ENCODE measurements around the gene MAP2K6. TPM values are rescaled to one million over a fixed set of nuclear protein-coding genes. Genes with fewer than 3 reads are reported as not detected.

The MAP2K6 gene
- total and polyA plus RNA-seq, 4 donors: 2.2 to 14.4 (median 7.6) TPM

- Histone ChIP-seq H3K36me3 (ENCODE audit: control insufficient read depth in 4 of 4, insufficient read depth in 4 of 4, low read length in 4 of 4) (peaks cover 0 to 3% (median 1%) of the 10 kb centered on the region in 4 donors), H3K4me3 (no peak overlapping the region), H3K4me1 (ENCODE audit: control insufficient read depth in 5 of 5, insufficient read depth in 5 of 5, low read length in 5 of 5) (peaks cover 2 to 5% (median 4%) of the 10 kb centered on the region in 5 donors), H3K9me3 (ENCODE audit: control insufficient read depth in 4 of 4, insufficient read depth in 3 of 4, low read length in 3 of 4) (no peaks in the 10 kb centered on the region), H3K27ac (ENCODE audit: low read depth in 1 of 2, low read length in 1 of 2) (no peak overlapping the region), H3K9ac (ENCODE audit: insufficient read depth in 1 of 2, low read length in 2 of 2) (no peak overlapping the region), H3K27me3 (ENCODE audit: control insufficient read depth in 3 of 3, insufficient read depth in 3 of 3, low read length in 2 of 3) (no peaks in the 10 kb centered on the region)
- 27 to 50% methylated on average over 4 of the region's 4 CpGs for WGBS, 2 donors
- TF ChIP-seq, protein P1, sequence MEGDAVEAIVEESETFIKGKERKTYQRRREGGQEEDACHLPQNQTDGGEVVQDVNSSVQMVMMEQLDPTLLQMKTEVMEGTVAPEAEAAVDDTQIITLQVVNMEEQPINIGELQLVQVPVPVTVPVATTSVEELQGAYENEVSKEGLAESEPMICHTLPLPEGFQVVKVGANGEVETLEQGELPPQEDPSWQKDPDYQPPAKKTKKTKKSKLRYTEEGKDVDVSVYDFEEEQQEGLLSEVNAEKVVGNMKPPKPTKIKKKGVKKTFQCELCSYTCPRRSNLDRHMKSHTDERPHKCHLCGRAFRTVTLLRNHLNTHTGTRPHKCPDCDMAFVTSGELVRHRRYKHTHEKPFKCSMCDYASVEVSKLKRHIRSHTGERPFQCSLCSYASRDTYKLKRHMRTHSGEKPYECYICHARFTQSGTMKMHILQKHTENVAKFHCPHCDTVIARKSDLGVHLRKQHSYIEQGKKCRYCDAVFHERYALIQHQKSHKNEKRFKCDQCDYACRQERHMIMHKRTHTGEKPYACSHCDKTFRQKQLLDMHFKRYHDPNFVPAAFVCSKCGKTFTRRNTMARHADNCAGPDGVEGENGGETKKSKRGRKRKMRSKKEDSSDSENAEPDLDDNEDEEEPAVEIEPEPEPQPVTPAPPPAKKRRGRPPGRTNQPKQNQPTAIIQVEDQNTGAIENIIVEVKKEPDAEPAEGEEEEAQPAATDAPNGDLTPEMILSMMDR (IDR thresholded peaks at IDR 0.05; ENCODE audit: control extremely low read depth, extremely low read depth): no peak
- ATAC-seq (ENCODE audit: insufficient read depth, low FRiP score) (no peak), DNase-seq (no peak)
Observed at GRCh38 chr17:69430488-69430887, 16.0 kb downstream of the MAP2K6 start.

DNA sequence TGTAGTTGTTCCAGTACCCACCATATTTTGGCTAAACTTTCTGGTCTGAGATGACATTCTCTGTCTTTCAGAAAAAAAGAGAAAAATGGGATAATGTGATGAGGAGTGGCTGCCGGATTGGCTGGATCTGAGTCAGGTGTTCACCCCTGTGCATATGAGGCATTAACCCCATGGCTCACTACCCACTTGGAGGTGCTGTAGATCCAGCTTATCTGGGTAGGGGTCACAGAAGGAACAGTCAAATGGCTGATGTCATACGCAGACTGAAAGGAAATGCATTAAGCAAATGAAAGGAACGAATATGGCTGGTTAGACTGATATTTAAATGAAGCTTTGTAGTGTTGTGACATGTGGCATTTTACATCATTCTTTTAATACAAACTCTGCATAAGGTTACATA lies 17.3 kb downstream of the MAP2K6 start:
- ATAC-seq (ENCODE audit: insufficient read depth, low FRiP score) (no peak), DNase-seq (no peak)
- Histone ChIP-seq H3K9ac (ENCODE audit: insufficient read depth in 1 of 2, low read length in 2 of 2) (no peak overlapping the region), H3K36me3 (ENCODE audit: control insufficient read depth in 4 of 4, insufficient read depth in 4 of 4, low read length in 4 of 4) (peaks cover 0 to 3% (median 1%) of the 10 kb centered on the region in 4 donors), H3K9me3 (ENCODE audit: control insufficient read depth in 4 of 4, insufficient read depth in 3 of 4, low read length in 3 of 4) (no peaks in the 10 kb centered on the region), H3K27me3 (ENCODE audit: control insufficient read depth in 3 of 3, insufficient read depth in 3 of 3, low read length in 2 of 3) (no peaks in the 10 kb centered on the region), H3K4me3 (no peak overlapping the region), H3K27ac (ENCODE audit: low read depth in 1 of 2, low read length in 1 of 2) (no peak overlapping the region), H3K4me1 (ENCODE audit: control insufficient read depth in 5 of 5, insufficient read depth in 5 of 5, low read length in 5 of 5) (peaks cover 2 to 5% (median 4%) of the 10 kb centered on the region in 5 donors)
- TF ChIP-seq, protein P1 (IDR thresholded peaks at IDR 0.05; ENCODE audit: control extremely low read depth, extremely low read depth): no peak
- WGBS, 2 donors: 93 to 98% methylated on average over 3 of the region's 3 CpGs

GRCh38 chr17:69433093-69433492 lies 18.6 kb downstream of the MAP2K6 start:
- Histone ChIP-seq H3K27me3 (ENCODE audit: control insufficient read depth in 3 of 3, insufficient read depth in 3 of 3, low read length in 2 of 3) (no peaks in the 10 kb centered on the region), H3K27ac (ENCODE audit: low read depth in 1 of 2, low read length in 1 of 2) (no peak overlapping the region), H3K9ac (ENCODE audit: insufficient read depth in 1 of 2, low read length in 2 of 2) (no peak overlapping the region), H3K4me3 (no peak overlapping the region), H3K4me1 (ENCODE audit: control insufficient read depth in 5 of 5, insufficient read depth in 5 of 5, low read length in 5 of 5) (peaks cover 2 to 5% (median 4%) of the 10 kb centered on the region in 5 donors), H3K9me3 (ENCODE audit: control insufficient read depth in 4 of 4, insufficient read depth in 3 of 4, low read length in 3 of 4) (no peaks in the 10 kb centered on the region), H3K36me3 (ENCODE audit: control insufficient read depth in 4 of 4, insufficient read depth in 4 of 4, low read length in 4 of 4) (peaks cover 0 to 3% (median 1%) of the 10 kb centered on the region in 4 donors)
- 91 to 95% methylated on average over 3 of the region's 3 CpGs for WGBS, 2 donors
- TF ChIP-seq, protein P1 (IDR thresholded peaks at IDR 0.05; ENCODE audit: control extremely low read depth, extremely low read depth): no peak
- no peak for ATAC-seq (ENCODE audit: insufficient read depth, low FRiP score)
- DNase-seq: no peak

DNA sequence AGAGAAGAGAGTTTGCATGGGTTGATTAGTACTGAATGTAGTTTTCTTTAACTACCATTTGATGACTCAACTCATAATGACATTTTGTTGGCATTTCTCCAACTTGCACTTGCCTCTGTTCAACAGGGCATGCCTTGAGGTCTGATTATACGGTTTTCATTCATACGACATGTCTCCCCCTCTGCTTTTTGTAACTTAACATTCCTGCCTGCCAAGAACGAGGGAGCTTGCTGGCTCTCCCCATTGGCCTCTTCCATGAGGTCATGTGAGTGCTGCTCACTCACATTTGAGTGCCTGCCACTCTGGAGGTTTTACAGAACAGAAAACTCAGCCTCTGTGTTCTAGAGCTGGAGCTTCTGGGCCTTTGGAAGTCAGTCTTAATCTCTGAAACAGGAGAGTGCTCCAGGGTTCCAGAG lies 19.7 kb downstream of the MAP2K6 start:
- peak; percentile 46 to 75 (median 69) for DNase-seq
- H3K9ac ChIP-seq (ENCODE audit: insufficient read depth in 1 of 2, low read length in 2 of 2): no peak overlapping the region
- H3K36me3 ChIP-seq (ENCODE audit: control insufficient read depth in 4 of 4, insufficient read depth in 4 of 4, low read length in 4 of 4): peaks cover 0 to 3% (median 1%) of the 10 kb centered on the region in 4 donors
- H3K27me3 ChIP-seq (ENCODE audit: control insufficient read depth in 3 of 3, insufficient read depth in 3 of 3, low read length in 2 of 3): no peaks in the 10 kb centered on the region
- peaks cover 0 to 1% (median 0%) of the 10 kb centered on the region in 4 donors for H3K9me3 ChIP-seq (ENCODE audit: control insufficient read depth in 4 of 4, insufficient read depth in 3 of 4, low read length in 3 of 4)
- ATAC-seq (ENCODE audit: insufficient read depth, low FRiP score): no peak
- TF ChIP-seq, protein P1 (IDR thresholded peaks at IDR 0.05; ENCODE audit: control extremely low read depth, extremely low read depth): no peak
- 50 to 66% methylated on average over 3 of the region's 3 CpGs for WGBS, 2 donors
- peaks cover 2 to 5% (median 4%) of the 10 kb centered on the region in 5 donors for H3K4me1 ChIP-seq (ENCODE audit: control insufficient read depth in 5 of 5, insufficient read depth in 5 of 5, low read length in 5 of 5)
- H3K27ac ChIP-seq (ENCODE audit: low read depth in 1 of 2, low read length in 1 of 2): no peak overlapping the region
- H3K4me3 ChIP-seq: no peak overlapping the region

Measured in lung (tissue), 12 donors.